ENCODE data around the gene RNF39. TPM values are rescaled to one million over a fixed set of nuclear protein-coding genes. Genes with fewer than 3 reads are reported as not detected.

RNF39 gene, protein sequence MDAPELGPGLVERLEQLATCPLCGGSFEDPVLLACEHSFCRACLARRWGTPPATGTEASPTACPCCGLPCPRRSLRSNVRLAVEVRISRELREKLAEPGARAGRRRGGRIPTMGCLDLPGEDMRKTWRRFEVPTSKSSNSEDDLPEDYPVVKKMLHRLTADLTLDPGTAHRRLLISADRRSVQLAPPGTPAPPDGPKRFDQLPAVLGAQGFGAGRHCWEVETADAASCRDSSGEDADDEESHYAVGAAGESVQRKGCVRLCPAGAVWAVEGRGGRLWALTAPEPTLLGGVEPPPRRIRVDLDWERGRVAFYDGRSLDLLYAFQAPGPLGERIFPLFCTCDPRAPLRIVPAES
- 0.03 to 0.06 TPM in 2 of 5 replicates, not detected in the others for total RNA-seq (2022; extraction: Qiagen RNA extraction; ENCODE audit: low read depth)

DNA sequence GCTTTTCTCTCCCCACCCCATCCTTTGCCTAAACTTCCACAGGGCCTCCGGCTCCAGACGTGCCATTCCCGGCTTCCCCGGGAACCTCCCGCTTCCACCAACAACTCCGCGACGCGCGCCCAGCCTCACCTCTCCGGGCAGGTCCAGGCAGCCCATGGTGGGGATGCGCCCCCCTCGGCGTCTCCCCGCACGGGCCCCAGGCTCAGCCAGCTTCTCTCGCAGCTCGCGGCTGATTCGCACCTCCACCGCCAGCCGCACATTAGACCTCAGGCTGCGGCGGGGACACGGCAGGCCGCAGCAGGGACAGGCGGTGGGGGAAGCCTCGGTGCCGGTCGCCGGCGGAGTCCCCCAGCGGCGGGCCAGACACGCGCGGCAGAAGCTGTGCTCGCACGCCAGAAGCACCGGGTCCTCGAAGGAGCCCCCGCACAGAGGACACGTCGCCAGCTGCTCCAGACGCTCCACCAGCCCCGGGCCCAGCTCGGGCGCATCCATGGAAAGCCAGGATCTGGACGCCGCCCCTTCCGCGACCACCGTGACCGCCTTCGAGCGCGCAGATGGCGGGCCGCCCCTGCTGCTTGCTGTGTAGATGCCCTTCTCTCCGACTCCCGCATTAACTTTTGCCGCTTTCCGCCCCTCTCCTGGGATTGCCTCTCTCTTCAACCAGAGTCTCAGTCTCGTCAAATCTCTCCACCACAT, at the start of gene RNF39:
Gene RNF39, minus strand, starts transcription at position 676 of the 696 bp plus-strand sequence. Its CDS starts 184 bp downstream, at position 492.

DNA sequence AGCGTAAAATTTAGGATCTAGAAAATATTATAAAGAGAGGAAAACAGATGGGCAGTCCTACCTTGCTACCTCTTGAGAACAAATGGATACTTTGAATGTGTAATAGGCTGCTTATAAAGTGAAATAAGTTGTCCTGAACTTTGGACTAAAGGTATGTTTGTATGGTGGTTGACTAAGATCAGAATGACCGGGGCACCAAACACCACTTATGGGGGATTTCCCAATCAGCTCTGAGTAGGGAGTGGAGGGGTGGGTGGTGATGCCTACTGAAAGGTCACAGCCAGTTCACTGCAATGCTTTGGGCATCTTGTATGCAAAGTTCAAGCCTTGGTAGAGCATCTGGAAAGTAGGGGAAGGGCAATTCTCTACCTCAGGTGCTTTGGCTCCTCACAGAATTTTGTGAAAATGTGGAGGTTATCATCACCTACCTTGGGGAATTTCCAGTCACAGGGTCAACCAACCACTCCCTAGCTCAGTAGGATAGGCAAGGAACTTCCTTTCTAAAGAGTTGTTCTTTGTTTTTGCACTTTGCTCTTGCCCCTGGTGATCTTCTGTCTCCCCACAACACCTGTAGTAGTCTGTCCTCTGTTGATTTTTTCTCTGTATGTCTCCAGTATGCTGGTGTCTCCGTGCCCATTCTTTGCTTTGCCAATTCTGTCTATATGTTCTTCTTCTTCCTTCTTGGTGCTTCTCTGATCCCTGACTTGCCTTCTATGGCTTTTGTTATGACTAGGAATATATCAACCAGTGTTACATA, 37.6 kb upstream of the RNF39 start, which contains the start of gene TRIM31:
Gene TRIM31, minus strand, starts transcription at position 88 of the 757 bp plus-strand sequence. CDS start 285 bp downstream, outside the sequence.

DNA sequence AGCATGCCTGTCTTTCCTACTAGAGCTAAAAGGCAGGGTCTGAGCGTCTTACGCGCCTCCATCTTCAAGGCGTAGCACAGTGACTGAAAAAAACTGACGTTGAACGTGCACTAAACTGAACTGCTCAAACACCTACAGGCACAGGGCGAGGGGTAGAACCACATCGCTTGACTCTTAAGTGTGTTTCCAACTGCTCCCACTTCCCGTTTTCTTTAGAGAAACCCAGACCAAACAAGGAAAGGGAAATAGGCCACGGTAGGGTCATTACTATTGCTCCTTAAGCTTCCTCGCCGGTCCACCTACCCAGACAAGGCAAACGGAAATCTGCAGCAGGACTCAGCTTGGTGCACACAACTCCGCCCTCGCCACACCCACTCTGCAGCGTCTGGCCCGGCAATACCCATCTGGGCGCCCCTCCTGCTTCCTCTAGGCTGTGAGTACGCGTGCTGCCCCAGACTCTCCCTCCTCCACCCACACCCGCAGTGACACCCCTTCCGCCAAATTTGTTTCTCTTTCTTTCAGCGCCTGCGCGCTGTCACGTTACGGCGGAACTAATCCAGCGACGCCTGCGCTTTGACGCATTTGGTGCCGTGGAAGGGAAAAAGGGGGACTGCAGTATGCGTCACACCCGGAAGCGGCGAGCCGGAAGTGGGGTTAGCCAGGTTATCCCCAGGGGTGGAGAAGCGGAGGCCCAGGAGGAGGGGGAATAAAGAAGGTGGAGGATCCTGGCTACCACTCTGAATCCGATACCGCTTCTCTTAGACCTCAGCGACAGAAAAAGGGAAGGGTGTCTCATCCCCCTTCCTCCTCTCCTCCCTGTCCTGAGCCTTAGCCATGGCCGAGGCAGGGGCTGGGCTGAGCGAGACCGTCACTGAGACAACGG, 8.8 kb downstream of the RNF39 start, which contains the start of gene PPP1R11:
Gene PPP1R11, plus strand, starts transcription at position 622 of the 883 bp plus-strand sequence. Its CDS starts 213 bp downstream, at position 835.

DNA sequence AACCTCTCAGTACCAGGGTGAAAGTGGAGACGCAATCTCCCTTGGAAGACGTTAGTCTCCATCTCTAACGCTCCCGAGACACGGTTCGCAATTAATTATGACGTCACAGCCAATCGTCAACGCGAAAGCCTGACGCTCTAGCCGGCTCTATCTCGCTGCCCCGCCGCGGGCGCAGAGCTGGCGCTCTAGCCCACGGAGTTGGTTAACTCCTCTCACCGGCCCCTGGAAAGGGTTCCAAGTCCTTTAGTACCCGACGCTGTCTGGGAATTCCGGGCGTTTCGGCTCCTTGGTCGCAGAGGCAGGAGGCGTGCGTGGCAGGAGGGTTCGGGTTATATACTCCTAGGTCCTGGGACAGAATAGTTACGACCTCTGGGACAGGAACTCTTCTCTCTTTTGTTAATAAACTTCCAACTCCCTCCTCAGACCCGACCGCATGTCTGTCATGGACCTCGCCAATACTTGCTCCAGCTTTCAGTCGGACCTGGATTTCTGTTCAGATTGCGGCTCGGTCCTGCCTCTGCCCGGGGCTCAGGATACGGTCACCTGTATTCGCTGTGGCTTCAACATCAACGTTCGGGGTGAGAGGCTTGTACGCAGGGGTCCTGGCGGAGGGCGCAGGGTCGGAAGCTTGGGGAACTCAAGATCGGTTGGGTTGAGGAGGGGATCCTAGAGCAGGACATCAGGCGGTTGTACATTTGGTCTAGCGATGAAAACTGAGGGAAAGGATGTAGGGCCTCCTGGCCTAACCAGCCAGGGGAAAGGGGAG, 14.3 kb downstream of the RNF39 start, which contains the start of gene POLR1H:
Gene POLR1H, plus strand, starts transcription at position 174 of the 766 bp plus-strand sequence. Its CDS starts 260 bp downstream, at position 434.

Other genes with a start within 250 kb of the RNF39 start
- 0.13 TPM in 1 of 5 replicates, not detected in the others for gene HLA-G, start 247.9 kb downstream of the RNF39 start, total RNA-seq (2022; extraction: Qiagen RNA extraction; ENCODE audit: low read depth)
- gene HLA-A, start 133.2 kb downstream of the RNF39 start, total RNA-seq (2022; extraction: Qiagen RNA extraction; ENCODE audit: low read depth) = 113 to 153 TPM (median 141 TPM) in 5 replicates
- gene POLR1H, start 14.5 kb downstream of the RNF39 start, total RNA-seq (2022; extraction: Qiagen RNA extraction; ENCODE audit: low read depth) = 26.6 to 38.4 TPM (median 34.8 TPM) in 5 replicates
- 41.2 to 47.5 TPM (median 42.1 TPM) in 5 replicates for gene PPP1R11, start 8.6 kb downstream of the RNF39 start, total RNA-seq (2022; extraction: Qiagen RNA extraction; ENCODE audit: low read depth)
- 1.6 to 3.1 TPM (median 2.3 TPM) in 5 replicates for gene TRIM31, start 37.3 kb upstream of the RNF39 start, total RNA-seq (2022; extraction: Qiagen RNA extraction; ENCODE audit: low read depth)
- gene TRIM40, start 60.4 kb upstream of the RNF39 start, total RNA-seq (2022; extraction: Qiagen RNA extraction; ENCODE audit: low read depth) = not detected in 5 replicates
- gene TRIM10, start 85.4 kb upstream of the RNF39 start, total RNA-seq (2022; extraction: Qiagen RNA extraction; ENCODE audit: low read depth) = not detected in 5 replicates
- 0.20 TPM in 1 of 5 replicates, not detected in the others for gene TRIM15, start 87.8 kb upstream of the RNF39 start, total RNA-seq (2022; extraction: Qiagen RNA extraction; ENCODE audit: low read depth)
- gene TRIM26, start 137.6 kb upstream of the RNF39 start, total RNA-seq (2022; extraction: Qiagen RNA extraction; ENCODE audit: low read depth) = 25.0 to 27.0 TPM (median 26.6 TPM) in 5 replicates